ENCODE measurements around the gene PTK6. TPM values are rescaled to one million over a fixed set of nuclear protein-coding genes. Genes with fewer than 3 reads are reported as not detected.
"Not testable (repeated sequence)": the region's sequence is repeated elsewhere in the genome, so short reads cannot be mapped to it uniquely, and the experiment has no call there.

Gene PTK6
- polyA plus RNA-seq, 4 donors: 0.30 to 1.3 (median 0.98) TPM

- no peak for DNase-seq (ENCODE audit: low read depth in 4 of 4, low spot score in 2 of 4)
Observed at GRCh38 chr20:63484651-63485403, 52.3 kb downstream of the PTK6 start.

GRCh38 chr20:63484236-63484635, 52.9 kb downstream of the PTK6 start:
- DNase-seq (ENCODE audit: low read depth in 4 of 4, low spot score in 2 of 4): no peak

GRCh38 chr20:63483834-63484233, 53.3 kb downstream of the PTK6 start:
- DNase-seq (ENCODE audit: low read depth in 4 of 4, low spot score in 2 of 4): no peak

- DNase-seq (ENCODE audit: low read depth in 4 of 4, low spot score in 2 of 4): no peak
Observed at GRCh38 chr20:63482021-63482587, 55.1 kb downstream of the PTK6 start.

GRCh38 chr20:63481503-63481902, 55.7 kb downstream of the PTK6 start:
- no peak for DNase-seq (ENCODE audit: low read depth in 4 of 4, low spot score in 2 of 4)

GRCh38 chr20:63479695-63480419, 57.3 kb downstream of the PTK6 start:
- not testable (repeated sequence) for DNase-seq (ENCODE audit: low read depth in 4 of 4, low spot score in 2 of 4)

- no peak for DNase-seq (ENCODE audit: low read depth in 4 of 4, low spot score in 2 of 4)
Observed at GRCh38 chr20:63478346-63479302, 58.6 kb downstream of the PTK6 start.

Other genes with a start within 250 kb of the PTK6 start
- 1 to 10 TPM in 1 of 4 donors, under 1 TPM in 3; 0.69 to 1.2 (median 0.94) TPM for gene COL20A1, start 244.2 kb downstream of the PTK6 start, polyA plus RNA-seq (ENCODE audit: insufficient read length in 4 of 4)
- gene CHRNA4, start 176.0 kb downstream of the PTK6 start, polyA plus RNA-seq (ENCODE audit: insufficient read length in 4 of 4): 10 to 100 TPM in 2 of 4 donors, 1 to 10 TPM in 2; 5.6 to 29.6 (median 12.3) TPM
- 1 to 10 TPM; 3.7 to 9.6 (median 5.5) TPM for gene KCNQ2, start 64.7 kb downstream of the PTK6 start, polyA plus RNA-seq (ENCODE audit: insufficient read length in 4 of 4)
- gene EEF1A2, start 38.3 kb downstream of the PTK6 start, polyA plus RNA-seq (ENCODE audit: insufficient read length in 4 of 4): 1 to 10 TPM; 1.3 to 3.0 (median 1.8) TPM
- 100 to 1,000 TPM; 118 to 425 (median 326) TPM for gene PPDPF, start 16.6 kb downstream of the PTK6 start, polyA plus RNA-seq (ENCODE audit: insufficient read length in 4 of 4)
- gene SRMS, start 10.4 kb upstream of the PTK6 start, polyA plus RNA-seq (ENCODE audit: insufficient read length in 4 of 4): under 1 TPM in 3 of 4 donors, not detected in 1; 0.11 to 0.33 (median 0.30) TPM
- gene FNDC11, start 16.8 kb upstream of the PTK6 start, polyA plus RNA-seq (ENCODE audit: insufficient read length in 4 of 4): 1 to 10 TPM in 3 of 4 donors, under 1 TPM in 1; 0.99 to 2.1 (median 1.6) TPM
- gene HELZ2, start 36.9 kb upstream of the PTK6 start, polyA plus RNA-seq (ENCODE audit: insufficient read length in 4 of 4): 10 to 100 TPM; 10.8 to 17.0 (median 13.8) TPM
- 10 to 100 TPM in 3 of 4 donors, 1 to 10 TPM in 1; 8.2 to 14.0 (median 12.5) TPM for gene GMEB2, start 89.7 kb upstream of the PTK6 start, polyA plus RNA-seq (ENCODE audit: insufficient read length in 4 of 4)
- gene STMN3, start 116.0 kb upstream of the PTK6 start, polyA plus RNA-seq (ENCODE audit: insufficient read length in 4 of 4): 10 to 100 TPM; 25.4 to 44.1 (median 33.6) TPM
- gene RTEL1, start 120.9 kb upstream of the PTK6 start, polyA plus RNA-seq (ENCODE audit: insufficient read length in 4 of 4): 10 to 100 TPM; 14.0 to 26.9 (median 19.3) TPM
- 1 to 10 TPM; 1.6 to 3.8 (median 2.9) TPM for gene TNFRSF6B, start 159.3 kb upstream of the PTK6 start, polyA plus RNA-seq (ENCODE audit: insufficient read length in 4 of 4)
- 10 to 100 TPM; 33.5 to 40.8 (median 36.9) TPM for gene ARFRP1, start 170.6 kb upstream of the PTK6 start, polyA plus RNA-seq (ENCODE audit: insufficient read length in 4 of 4)
- gene ZGPAT, start 170.7 kb upstream of the PTK6 start, polyA plus RNA-seq (ENCODE audit: insufficient read length in 4 of 4): 10 to 100 TPM; 15.1 to 27.6 (median 23.7) TPM
- 10 to 100 TPM in 3 of 4 donors, 1 to 10 TPM in 1; 3.4 to 17.9 (median 12.8) TPM for gene LIME1, start 199.3 kb upstream of the PTK6 start, polyA plus RNA-seq (ENCODE audit: insufficient read length in 4 of 4)
- 100 to 1,000 TPM in 3 of 4 donors, 10 to 100 TPM in 1; 74.0 to 144 (median 117) TPM for gene SLC2A4RG, start 202.4 kb upstream of the PTK6 start, polyA plus RNA-seq (ENCODE audit: insufficient read length in 4 of 4)

Measured in left renal cortex interstitium (tissue), 4 donors.